ENCODE results near the gene MID2. TPM values are rescaled to one million over a fixed set of nuclear protein-coding genes. Genes with fewer than 3 reads are reported as not detected.

MID2 gene
- total RNA-seq, 4 donors from 2014 or later: 32.2 to 66.6 (median 57.0) TPM

GRCh38 chrX:107894038-107894437 lies 68.4 kb downstream of the MID2 start:
- Histone ChIP-seq H3K36me3 (no peaks in the 10 kb centered on the region), H3K4me3 (no peak overlapping the region), H3K27me3 (no peaks in the 10 kb centered on the region), H3K4me1 (no peaks in the 10 kb centered on the region), H3K9me3 (no peaks in the 10 kb centered on the region), H3K27ac (no peak overlapping the region)
- ATAC-seq: peak; percentile 51
- whole genome bisulfite sequencing, 2 donors (ENCODE audit: low coverage in 1 of 2): 27 to 57% methylated on average over 2 to 3 of the region's 4 CpGs
- TF ChIP-seq CTCF (IDR thresholded peaks at IDR 0.05) (peak; percentile 17 to 63 (median 57)), POLR2AphosphoS5 (IDR thresholded peaks at IDR 0.05) (no peak)

GRCh38 chrX:107902721-107903120 lies 77.1 kb downstream of the MID2 start:
- TF ChIP-seq CTCF (IDR thresholded peaks at IDR 0.05) (no peak), EP300 (IDR thresholded peaks at IDR 0.05) (no peak), POLR2A (IDR thresholded peaks at IDR 0.05) (no peak), POLR2AphosphoS5 (IDR thresholded peaks at IDR 0.05) (no peak)
- no peaks in the 10 kb centered on the region for H3K4me1 ChIP-seq
- H3K4me3 ChIP-seq: no peak overlapping the region
- H3K9me3 ChIP-seq: no peaks in the 10 kb centered on the region
- WGBS, 2 donors (ENCODE audit: low coverage in 1 of 2): 65 to 89% methylated on average over 4 to 5 of the region's 6 CpGs
- no peak for ATAC-seq
- peaks cover 0 to 21% of the 10 kb centered on the region in 2 donors for H3K36me3 ChIP-seq
- H3K27ac ChIP-seq: no peak overlapping the region
- no peaks in the 10 kb centered on the region for H3K27me3 ChIP-seq

GRCh38 chrX:107905366-107905765 lies 79.7 kb downstream of the MID2 start:
- TF ChIP-seq CTCF (IDR thresholded peaks at IDR 0.05) (no peak), POLR2A (IDR thresholded peaks at IDR 0.05) (no peak), EP300 (IDR thresholded peaks at IDR 0.05) (no peak), POLR2AphosphoS5 (IDR thresholded peaks at IDR 0.05) (no peak)
- no peak overlapping the region for H3K4me3 ChIP-seq
- no peak for ATAC-seq
- H3K9me3 ChIP-seq: no peaks in the 10 kb centered on the region
- H3K27me3 ChIP-seq: no peaks in the 10 kb centered on the region
- H3K36me3 ChIP-seq: peaks cover 0 to 33% of the 10 kb centered on the region in 2 donors
- 67 to 95% methylated on average over 2 to 3 of the region's 3 CpGs for WGBS, 2 donors (ENCODE audit: low coverage in 1 of 2)
- H3K4me1 ChIP-seq: no peaks in the 10 kb centered on the region
- H3K27ac ChIP-seq: no peak overlapping the region

- ATAC-seq: no peak
- no peaks in the 10 kb centered on the region for H3K9me3 ChIP-seq
- H3K4me1 ChIP-seq: no peaks in the 10 kb centered on the region
- no peaks in the 10 kb centered on the region for H3K27me3 ChIP-seq
- H3K36me3 ChIP-seq: peaks cover 0 to 52% of the 10 kb centered on the region in 2 donors
- no peak overlapping the region for H3K4me3 ChIP-seq
- no peak for TF ChIP-seq CTCF (IDR thresholded peaks at IDR 0.05)
- TF ChIP-seq EP300 (IDR thresholded peaks at IDR 0.05): no peak
- no peak for TF ChIP-seq POLR2A (IDR thresholded peaks at IDR 0.05)
- TF ChIP-seq POLR2AphosphoS5 (IDR thresholded peaks at IDR 0.05): no peak
- H3K27ac ChIP-seq: no peak overlapping the region
- WGBS, 2 donors (ENCODE audit: low coverage in 1 of 2): 66 to 90% methylated on average over 2 to 3 of the region's 7 CpGs
Observed at GRCh38 chrX:107924136-107924746, 98.6 kb downstream of the MID2 start.

- Histone ChIP-seq H3K27ac (no peak overlapping the region), H3K4me3 (no peak overlapping the region), H3K9me3 (no peaks in the 10 kb centered on the region), H3K36me3 (no peaks in the 10 kb centered on the region), H3K27me3 (peaks cover 15% of the 10 kb centered on the region), H3K4me1 (peaks cover 0 to 10% (median 3%) of the 10 kb centered on the region in 3 donors)
- no peak for ATAC-seq
- 83 to 86% methylated on average over 1 of the region's 1 CpG for WGBS, 2 donors (ENCODE audit: low coverage in 1 of 2)
- no peak for TF ChIP-seq POLR2A (IDR thresholded peaks at IDR 0.05)
- TF ChIP-seq POLR2AphosphoS5 (IDR thresholded peaks at IDR 0.05): no peak
- TF ChIP-seq EP300 (IDR thresholded peaks at IDR 0.05): no peak
- no peak for TF ChIP-seq CTCF (IDR thresholded peaks at IDR 0.05)
Observed at GRCh38 chrX:107934262-107934661, 108.6 kb downstream of the MID2 start.
